K562 (cell line): ENCODE measurements around the gene IRF5. TPM values are rescaled to one million over a fixed set of nuclear protein-coding genes. Genes with fewer than 3 reads are reported as not detected.

Experiments used
- CBX2 ChIP-seq: fragments of 200-600 bp; sonication (generic); IDR thresholded peaks from one replicate; pipeline ENCODE4 v1.6.1; 2012; ENCODE audit warnings: mild to moderate bottlenecking, low read length, inconsistent platforms; ENCODE audit not compliant: insufficient read depth, poor library complexity, severe bottlenecking
- KAT8 ChIP-seq: fragments of 450-650 bp; IDR thresholded peaks from 2 replicates; pipeline ENCODE4 v1.6.1; 2016; ENCODE audit warnings: low read depth, mild to moderate bottlenecking
- PRDM10 ChIP-seq: fragments of 450-650 bp; IDR thresholded peaks from 2 replicates; pipeline ENCODE4 v1.6.1; 2018; ENCODE audit not compliant: partially characterized antibody
- PRMT5 ChIP-seq: sonication (generic); formaldehyde crosslinking; IDR thresholded peaks from 2 replicates; pipeline ENCODE4 v1.5.0; 2020; ENCODE audit warnings: missing genetic modification reagents
- ZKSCAN1 ChIP-seq: fragments of 150-350 bp; IDR thresholded peaks from 2 replicates; pipeline ENCODE4 v1.6.1; 2016; ENCODE audit warnings: low read depth, low read length
- ZNF324 ChIP-seq: fragments of 250-450 bp; sonication (Bioruptor Pico); IDR thresholded peaks from 2 replicates; pipeline ENCODE4 v1.4.0; 2020; ENCODE audit warnings: mild to moderate bottlenecking
- polyA plus RNA-seq, 8 experiments: library from polyadenylated mRNA; depleted of rRNA in 4 of 8; stranded (reverse) in 5 of 8; unstranded in 3 of 8; fragments of >200 nt; fragmentation: Nextera tagmentation in 2 of 8; fragmentation: Illumina TruSeq in 1 of 8; extraction: Ambion mirVana in 2 of 8; extraction: Trizol in 1 of 8; gene quantifications; 2 replicates each; pipeline versions ENCODE4 v1.2.1 to v1.2.3, GENCODE V29; 2011 to 2014; ENCODE audit warnings: inconsistent platforms in 1 of 8, missing spikeins in 1 of 8
- total RNA-seq, 7 experiments: library from RNA; depleted of rRNA in 6 of 7; stranded (reverse); fragments of >200 nt in 6 of 7; fragmentation: Illumina TruSeq in 2 of 7; extraction: Trizol in 2 of 7; gene quantifications; 2 replicates each; pipeline versions ENCODE4 v1.2.1 to v1.2.3, GENCODE V29; 2011 to 2021; ENCODE audit warnings: low replicate concordance in 1 of 7
- TF ChIP-seq, protein P1 (sequence below): fragments of 450-650 bp; IDR thresholded peaks from 2 replicates; pipeline ENCODE4 v1.6.1; 2016; ENCODE audit warnings: borderline replicate concordance
- TF ChIP-seq, protein P2 (sequence below): fragments of 250-450 bp; sonication (Bioruptor Pico); IDR thresholded peaks from 2 replicates; pipeline ENCODE4 v1.8.0; 2021; ENCODE audit warnings: moderate library complexity, mild to moderate bottlenecking, inconsistent platforms

Gene IRF5
- total and polyA plus RNA-seq, 9 of the 15 experiments (the other 6 are each of a cell fraction or from before 2014, with no cell fraction given): 0.04 TPM; not detected in 8

- TF ChIP-seq PRDM10 (peak; percentile 58), KAT8 (no peak), CBX2 (no peak), PRMT5 (CRISPR knock-in tag) (no peak), ZKSCAN1 (no peak), ZNF324 (CRISPR knock-in tag) (no peak)
- TF ChIP-seq, protein P1, sequence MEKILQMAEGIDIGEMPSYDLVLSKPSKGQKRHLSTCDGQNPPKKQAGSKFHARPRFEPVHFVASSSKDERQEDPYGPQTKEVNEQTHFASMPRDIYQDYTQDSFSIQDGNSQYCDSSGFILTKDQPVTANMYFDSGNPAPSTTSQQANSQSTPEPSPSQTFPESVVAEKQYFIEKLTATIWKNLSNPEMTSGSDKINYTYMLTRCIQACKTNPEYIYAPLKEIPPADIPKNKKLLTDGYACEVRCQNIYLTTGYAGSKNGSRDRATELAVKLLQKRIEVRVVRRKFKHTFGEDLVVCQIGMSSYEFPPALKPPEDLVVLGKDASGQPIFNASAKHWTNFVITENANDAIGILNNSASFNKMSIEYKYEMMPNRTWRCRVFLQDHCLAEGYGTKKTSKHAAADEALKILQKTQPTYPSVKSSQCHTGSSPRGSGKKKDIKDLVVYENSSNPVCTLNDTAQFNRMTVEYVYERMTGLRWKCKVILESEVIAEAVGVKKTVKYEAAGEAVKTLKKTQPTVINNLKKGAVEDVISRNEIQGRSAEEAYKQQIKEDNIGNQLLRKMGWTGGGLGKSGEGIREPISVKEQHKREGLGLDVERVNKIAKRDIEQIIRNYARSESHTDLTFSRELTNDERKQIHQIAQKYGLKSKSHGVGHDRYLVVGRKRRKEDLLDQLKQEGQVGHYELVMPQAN: no peak
- TF ChIP-seq, protein P2, sequence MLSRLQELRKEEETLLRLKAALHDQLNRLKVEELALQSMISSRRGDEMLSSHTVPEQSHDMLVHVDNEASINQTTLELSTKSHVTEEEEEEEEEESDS (CRISPR knock-in tag): no peak
Observed at GRCh38 chr7:128939861-128940410, 2.2 kb downstream of the IRF5 start (continued).
